Activated CD4-positive, CD25-positive, alpha-beta regulatory T cell treated with anti-CD3 and anti-CD28 coated beads, Interleukin-2, amount 50 U/mL, for 24 hours (primary cell): ENCODE data around the gene ZBTB8OS.

ENCODE experiments used
- ATAC-seq, 2 donors: fragments of 150-1000 bp; cut with Tn5 transposase; one replicate each; pipeline ENCODE4 v1.10.0; 2021; ENCODE audit warnings: mild to moderate bottlenecking in 1 of 2, moderate library complexity in 1 of 2

The ZBTB8OS gene

DNA sequence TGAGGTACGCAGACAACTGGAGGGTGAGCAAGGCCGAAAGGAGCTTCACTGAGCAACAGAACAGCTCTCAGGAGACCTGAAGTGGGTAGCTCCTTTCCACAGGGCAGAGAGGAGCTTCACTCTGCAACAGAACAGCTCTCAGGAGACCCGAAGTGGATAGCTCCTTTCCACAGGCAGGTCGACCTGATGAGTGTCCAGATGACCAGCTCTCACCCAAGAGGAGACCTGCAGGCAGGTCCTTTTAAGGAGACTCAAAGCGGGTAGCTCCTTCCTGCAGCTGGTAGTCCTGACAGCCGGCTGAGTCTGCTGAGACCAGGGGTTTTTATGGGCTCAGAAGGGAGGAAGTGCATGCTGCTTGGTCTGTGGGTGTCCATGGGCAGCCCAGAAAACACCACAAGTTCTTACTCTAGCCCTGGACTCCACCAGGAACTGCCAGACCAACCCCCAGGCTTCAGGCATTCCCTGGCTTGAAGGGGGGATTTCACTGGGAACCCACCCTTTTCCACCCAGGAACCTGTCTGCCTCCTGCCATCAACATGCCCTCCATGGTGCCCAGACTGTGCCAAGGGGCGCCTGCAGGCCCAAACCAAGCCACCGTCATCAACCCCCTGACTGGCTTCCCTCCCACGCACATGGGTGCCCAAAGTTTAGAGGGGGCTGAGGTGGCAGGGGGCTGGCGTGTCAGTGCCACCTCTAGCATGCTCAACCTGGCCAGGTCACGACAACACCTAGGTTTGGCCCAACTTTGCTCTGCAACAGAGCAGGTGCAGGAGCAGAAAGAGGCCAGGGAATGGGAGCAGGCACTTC is 43.6 kb downstream of the ZBTB8OS start:
- ATAC-seq: no peak

DNA sequence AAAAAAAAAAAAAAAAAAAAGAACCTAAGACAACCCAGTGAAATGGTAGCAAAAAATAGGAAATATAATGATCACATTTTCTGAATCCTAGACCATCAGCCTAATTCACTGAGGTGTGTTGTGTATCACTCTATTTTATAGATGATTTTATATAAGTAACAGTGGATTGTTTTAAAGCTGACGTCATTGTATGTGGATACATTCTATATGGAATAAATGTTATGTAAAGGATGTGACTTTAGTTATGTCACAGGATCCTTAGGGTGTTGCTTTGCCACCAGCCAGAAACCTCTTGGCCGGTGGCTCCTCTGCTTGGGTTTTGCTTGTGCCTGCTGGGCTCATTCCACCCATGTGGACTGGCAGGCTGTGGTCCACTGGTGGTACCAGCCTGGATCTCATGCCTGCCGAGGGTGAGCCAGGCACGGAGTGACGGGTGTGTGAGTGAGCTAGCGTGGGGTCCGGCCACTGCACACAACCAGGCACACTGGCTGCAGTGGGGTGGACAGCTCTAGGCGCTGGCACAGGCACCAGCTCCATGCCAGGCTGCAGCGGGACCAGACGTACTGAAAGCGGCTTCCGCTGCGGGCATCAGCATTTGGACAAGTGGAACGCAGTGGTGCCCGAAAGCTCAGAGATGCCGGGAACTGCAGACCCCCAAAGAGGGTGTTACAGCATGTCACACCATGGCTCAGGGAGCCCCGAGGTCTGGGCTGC is 44.5 kb downstream of the ZBTB8OS start:
- no peak for ATAC-seq

DNA sequence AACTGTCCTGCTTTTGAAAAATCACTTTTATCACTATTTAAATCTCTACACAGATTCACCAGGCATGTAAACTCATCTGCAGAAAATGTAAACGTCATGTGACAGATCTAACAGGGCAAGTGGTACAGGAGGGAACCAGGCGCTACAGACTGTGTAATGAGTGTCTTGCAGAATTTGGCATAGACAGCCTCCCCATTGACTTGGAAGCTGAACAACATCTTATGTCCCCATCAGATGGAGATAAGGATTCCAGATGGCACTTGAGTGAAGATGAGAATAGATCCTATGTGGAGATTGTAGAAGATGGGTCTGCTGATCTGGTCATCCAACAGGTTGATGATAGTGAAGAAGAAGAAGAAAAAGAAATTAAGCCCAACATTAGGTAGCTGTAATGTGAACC is 50.3 kb downstream of the ZBTB8OS start:
- no peak for ATAC-seq

DNA sequence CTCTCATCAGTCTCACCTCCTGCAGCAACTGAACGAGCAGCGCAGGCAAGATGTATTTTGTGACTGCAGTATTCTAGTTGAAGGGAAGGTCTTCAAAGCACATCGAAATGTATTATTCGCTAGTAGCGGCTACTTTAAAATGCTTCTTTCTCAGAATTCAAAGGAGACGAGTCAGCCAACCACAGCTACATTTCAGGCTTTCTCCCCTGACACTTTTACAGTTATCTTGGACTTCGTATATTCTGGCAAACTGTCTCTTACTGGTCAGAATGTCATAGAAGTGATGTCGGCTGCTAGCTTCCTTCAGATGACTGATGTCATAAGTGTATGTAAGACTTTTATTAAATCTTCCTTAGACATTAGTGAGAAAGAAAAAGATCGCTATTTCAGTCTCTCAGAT is 57.4 kb downstream of the ZBTB8OS start:
- no peak for ATAC-seq

DNA sequence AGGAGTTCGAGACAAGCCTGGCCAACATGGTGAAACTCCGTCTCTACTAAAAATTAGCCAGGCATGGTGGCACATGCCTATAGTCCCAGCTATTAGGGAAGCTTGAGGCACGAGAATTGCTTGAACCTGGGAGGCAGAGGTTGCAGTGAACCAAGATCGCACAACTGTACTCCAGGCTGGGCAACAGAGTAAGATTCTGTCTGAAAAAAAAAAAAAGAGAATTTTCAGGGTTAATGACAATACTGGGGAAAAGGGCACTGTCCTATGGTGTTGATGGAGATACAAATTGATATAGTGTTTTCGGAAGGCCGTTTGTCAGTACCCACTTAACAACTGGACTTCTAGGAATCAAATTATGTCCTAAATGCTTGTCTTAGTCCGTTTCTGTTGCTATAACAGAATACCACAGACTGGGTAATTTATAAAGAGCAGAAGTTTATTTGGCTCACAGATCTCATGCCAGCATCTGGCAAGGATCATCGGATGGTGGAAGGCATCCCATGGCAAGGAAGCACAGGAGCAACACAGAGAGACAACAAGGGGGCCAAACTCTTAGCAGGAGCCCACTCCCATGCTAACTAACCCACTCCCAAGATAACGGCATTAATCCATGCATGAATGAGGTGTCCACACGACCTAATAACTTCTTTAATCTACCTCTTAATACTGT is 69.9 kb downstream of the ZBTB8OS start:
- ATAC-seq: no peak
